ENCODE measurements around the gene TNFSF8. TPM values are rescaled to one million over a fixed set of nuclear protein-coding genes. Genes with fewer than 3 reads are reported as not detected.

The TNFSF8 gene
- total and polyA plus RNA-seq, 4 experiments from 2014 or later = 43.2 to 108 (median 64.5) TPM

DNA sequence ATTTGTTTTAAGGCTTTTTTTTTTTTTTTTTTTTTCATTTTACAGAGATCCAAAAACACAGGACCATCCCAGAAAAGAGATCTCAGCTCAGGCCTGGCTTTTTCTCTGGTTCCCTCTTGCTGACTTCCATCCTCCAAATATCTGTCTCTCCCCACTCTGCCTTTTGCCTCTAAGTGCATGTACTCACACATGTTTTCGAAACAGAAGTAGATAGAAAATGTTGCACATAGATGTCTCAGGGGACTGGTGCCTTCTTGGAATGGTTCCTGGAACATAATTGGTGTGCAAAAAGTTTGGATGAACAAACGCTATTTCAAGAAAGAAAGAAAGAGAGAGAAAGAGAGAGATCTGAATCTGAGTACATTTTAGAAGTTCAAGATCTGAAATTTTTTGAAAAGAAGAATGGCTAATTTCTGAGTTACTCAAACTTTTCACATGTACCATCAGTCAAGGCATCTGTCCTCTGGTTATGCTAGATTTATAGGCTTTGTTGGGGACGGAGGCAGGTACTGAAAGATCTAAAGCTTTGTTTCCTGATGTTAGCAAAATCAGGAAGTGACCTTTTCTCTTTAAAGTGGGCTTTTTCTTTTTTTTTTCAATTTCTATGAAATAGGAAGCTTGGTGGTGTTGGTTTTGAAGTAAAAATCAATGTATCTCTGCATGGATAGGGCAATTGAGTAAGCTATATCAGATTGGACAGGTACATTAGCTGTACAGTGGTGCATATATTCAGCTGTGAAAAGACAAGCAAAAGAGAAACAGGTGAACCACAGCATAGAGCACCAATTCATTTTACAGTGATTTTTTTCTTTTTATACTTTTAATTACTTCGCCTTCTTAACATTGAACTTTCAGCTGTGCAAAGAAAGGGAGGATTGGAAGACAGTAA is 8.5 kb upstream of the TNFSF8 start:
- intact Hi-C loops (cut with micrococcal nuclease) = loop anchor here (1.0 to 2.0 kb wide), 2 partner anchors 9 to 20 kb away; partner anchors contain the start of gene TNFSF8
- Histone ChIP-seq H3K36me3 (ENCODE audit: insufficient read depth, low read length) (no peaks in the 10 kb centered on the region), H3K4me3 (ENCODE audit: low read length in 2 of 2) (no peak overlapping the region), H3K27me3 (ENCODE audit: insufficient read depth, low read length) (no peaks in the 10 kb centered on the region), H3K27ac (ENCODE audit: low read depth, low read length) (no peak overlapping the region), H3K9me3 (ENCODE audit: control insufficient read depth in 1 of 2, low read length in 2 of 2) (no peaks in the 10 kb centered on the region), H3K4me1 (ENCODE audit: insufficient read depth, low read length) (peaks cover 21% of the 10 kb centered on the region)
- no peaks in the 10 kb centered on the region for H3K27me3 Mint-ChIP-seq
- ChIA-PET CTCF (ENCODE audit: partially characterized antibody) (interaction anchor here (0.7 to 2.2 kb wide), 5 partner anchors 8 to 201 kb away, joined by 3 to 5 read pairs (median 3); partner anchors contain the start of gene TNFSF8), POLR2A (ENCODE audit: partially characterized antibody) (interaction anchor here (0.7 to 6.5 kb wide), 5 partner anchors 10 to 51 kb away, joined by 3 to 45 read pairs (median 3); partner anchors contain the start of gene TNFSF8)
- no peaks in the 10 kb centered on the region for H3K36me3 Mint-ChIP-seq
- peak overlapping the region; percentile 11 to 89 (median 67) for H3K27ac Mint-ChIP-seq
- peak in 1 of 5 donors; percentile 24 for DNase-seq
- peaks cover 19 to 33% (median 27%) of the 10 kb centered on the region in 4 donors for H3K4me1 Mint-ChIP-seq
- H3K9me3 Mint-ChIP-seq = no peaks in the 10 kb centered on the region
- peak overlapping the region in 7 of 8 donors; percentile 19 to 74 (median 56) for H3K4me3 Mint-ChIP-seq

DNA sequence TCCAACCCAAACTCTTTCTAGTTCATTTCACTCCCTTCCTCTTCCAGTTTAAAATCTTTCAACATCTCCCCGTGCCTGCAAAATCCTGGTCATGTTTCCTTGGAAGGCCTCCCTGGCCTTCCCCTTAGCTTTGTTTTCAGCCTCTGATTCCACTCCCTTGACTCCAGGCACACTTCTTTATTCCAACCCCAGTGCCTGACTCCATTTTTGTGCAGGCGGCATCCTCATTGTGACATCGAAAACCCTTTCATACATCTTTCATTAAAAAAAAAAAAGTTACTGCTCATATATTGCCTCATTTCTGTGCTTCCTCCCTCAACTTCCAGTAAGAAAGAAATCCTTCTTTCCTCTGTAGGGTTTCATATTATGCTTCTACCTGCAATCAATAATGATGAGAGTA is 7.1 kb upstream of the TNFSF8 start:
- Mint-ChIP-seq H3K27ac (peak overlapping the region in 2 of 7 donors; percentile 5 to 66), H3K9me3 (no peaks in the 10 kb centered on the region), H3K36me3 (no peaks in the 10 kb centered on the region), H3K4me1 (peaks cover 19 to 38% (median 32%) of the 10 kb centered on the region in 4 donors), H3K27me3 (no peaks in the 10 kb centered on the region), H3K4me3 (no peak overlapping the region)
- DNase-seq = no peak
- no peak overlapping the region for H3K27ac ChIP-seq (ENCODE audit: low read depth, low read length)
- H3K4me3 ChIP-seq (ENCODE audit: low read length in 2 of 2) = no peak overlapping the region
- H3K27me3 ChIP-seq (ENCODE audit: insufficient read depth, low read length) = no peaks in the 10 kb centered on the region
- no peaks in the 10 kb centered on the region for H3K9me3 ChIP-seq (ENCODE audit: control insufficient read depth in 1 of 2, low read length in 2 of 2)
- ChIA-PET CTCF (ENCODE audit: partially characterized antibody) (interaction anchor here (1.0 to 1.7 kb wide), 6 partner anchors 9 to 255 kb away, joined by 3 to 4 read pairs (median 4); partner anchors contain the start of gene TEX48), POLR2A (ENCODE audit: partially characterized antibody) (interaction anchor here (0.9 to 6.5 kb wide), 3 partner anchors 9 to 39 kb away, joined by 3 to 45 read pairs (median 5); partner anchors contain the start of gene TNFSF8)
- intact Hi-C loops (cut with micrococcal nuclease) = no loop called here
- peaks cover 21% of the 10 kb centered on the region for H3K4me1 ChIP-seq (ENCODE audit: insufficient read depth, low read length)
- no peaks in the 10 kb centered on the region for H3K36me3 ChIP-seq (ENCODE audit: insufficient read depth, low read length)

DNA sequence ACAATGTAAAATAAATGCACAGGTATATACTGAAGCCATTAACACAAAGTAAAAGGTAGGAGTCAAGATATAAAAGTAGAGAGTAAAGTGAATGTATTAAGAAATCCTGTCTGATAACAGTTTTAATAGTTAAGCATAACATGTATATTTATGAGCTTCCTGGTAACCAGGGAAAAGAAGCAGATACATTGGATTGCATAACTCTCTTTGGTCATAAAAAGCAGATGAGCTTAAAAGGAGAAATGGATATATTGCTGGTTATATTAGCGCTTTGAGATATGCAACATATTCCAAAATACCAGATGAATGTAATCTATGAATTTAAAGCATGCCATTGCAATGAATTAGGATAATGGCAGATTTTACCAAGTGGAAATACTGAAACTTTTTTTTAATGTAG is 6.2 kb upstream of the TNFSF8 start:
- no peak overlapping the region for H3K4me3 ChIP-seq (ENCODE audit: low read length in 2 of 2)
- H3K27ac ChIP-seq (ENCODE audit: low read depth, low read length) = no peak overlapping the region
- H3K27me3 Mint-ChIP-seq = no peaks in the 10 kb centered on the region
- H3K27me3 ChIP-seq (ENCODE audit: insufficient read depth, low read length) = no peaks in the 10 kb centered on the region
- CTCF ChIA-PET (ENCODE audit: partially characterized antibody) = interaction anchor here (0.9 to 1.7 kb wide), 5 partner anchors 31 to 283 kb away, joined by 3 to 4 read pairs (median 3); partner anchors contain the start of gene TEX48
- intact Hi-C loops (cut with micrococcal nuclease) = no loop called here
- H3K9me3 ChIP-seq (ENCODE audit: control insufficient read depth in 1 of 2, low read length in 2 of 2) = no peaks in the 10 kb centered on the region
- H3K27ac Mint-ChIP-seq = no peak overlapping the region
- no peaks in the 10 kb centered on the region for H3K36me3 ChIP-seq (ENCODE audit: insufficient read depth, low read length)
- peaks cover 27% of the 10 kb centered on the region for H3K4me1 ChIP-seq (ENCODE audit: insufficient read depth, low read length)
- H3K4me1 Mint-ChIP-seq = peaks cover 26 to 46% (median 35%) of the 10 kb centered on the region in 4 donors
- DNase-seq = no peak
- H3K4me3 Mint-ChIP-seq = no peak overlapping the region
- no peaks in the 10 kb centered on the region for H3K36me3 Mint-ChIP-seq
- no peaks in the 10 kb centered on the region for H3K9me3 Mint-ChIP-seq
- POLR2A ChIA-PET (ENCODE audit: partially characterized antibody) = interaction anchor here (0.8 to 6.5 kb wide), 5 partner anchors 8 to 131 kb away, joined by 3 to 45 read pairs (median 4); partner anchors contain the start of genes TNFSF15 and TNFSF8

DNA sequence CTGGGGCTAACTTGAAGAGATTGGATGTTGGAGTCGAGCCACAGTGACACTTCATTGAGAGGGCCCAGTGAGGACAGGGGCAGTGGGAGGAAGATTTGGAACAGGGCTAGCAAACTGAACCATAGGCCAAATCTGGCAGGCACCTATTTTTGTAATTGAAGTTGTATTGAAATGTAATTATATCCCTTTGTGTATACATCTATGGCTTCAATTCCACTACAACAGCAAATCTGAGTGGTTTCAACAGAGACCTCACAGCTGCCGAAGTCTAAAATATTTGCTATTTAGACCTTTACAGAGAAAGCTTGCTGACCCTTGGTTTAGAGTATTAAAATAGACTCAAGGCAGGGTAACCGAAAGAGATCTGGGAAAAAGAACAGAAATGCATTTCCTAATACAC is 4.7 kb upstream of the TNFSF8 start:
- peaks cover 0 to 4% of the 10 kb centered on the region in 2 donors for H3K36me3 Mint-ChIP-seq
- peaks cover 35 to 55% (median 43%) of the 10 kb centered on the region in 4 donors for H3K4me1 Mint-ChIP-seq
- no peaks in the 10 kb centered on the region for H3K27me3 ChIP-seq (ENCODE audit: insufficient read depth, low read length)
- H3K27ac Mint-ChIP-seq = peak overlapping the region in 3 of 7 donors; percentile 10 to 32 (median 19)
- CTCF ChIA-PET (ENCODE audit: partially characterized antibody) = interaction anchor here (1.4 kb wide), 1 partner anchor 254 kb away, joined by 5 read pairs; no protein-coding TSS in a partner anchor
- H3K27ac ChIP-seq (ENCODE audit: low read depth, low read length) = no peak overlapping the region
- no peak for DNase-seq
- H3K36me3 ChIP-seq (ENCODE audit: insufficient read depth, low read length) = no peaks in the 10 kb centered on the region
- H3K4me3 ChIP-seq (ENCODE audit: low read length in 2 of 2) = no peak overlapping the region
- no peaks in the 10 kb centered on the region for H3K27me3 Mint-ChIP-seq
- no peaks in the 10 kb centered on the region for H3K9me3 ChIP-seq (ENCODE audit: control insufficient read depth in 1 of 2, low read length in 2 of 2)
- H3K9me3 Mint-ChIP-seq = no peaks in the 10 kb centered on the region
- no peak overlapping the region for H3K4me3 Mint-ChIP-seq
- POLR2A ChIA-PET (ENCODE audit: partially characterized antibody) = no interaction called here
- intact Hi-C loops (cut with micrococcal nuclease) = no loop called here
- H3K4me1 ChIP-seq (ENCODE audit: insufficient read depth, low read length) = peaks cover 37% of the 10 kb centered on the region

DNA sequence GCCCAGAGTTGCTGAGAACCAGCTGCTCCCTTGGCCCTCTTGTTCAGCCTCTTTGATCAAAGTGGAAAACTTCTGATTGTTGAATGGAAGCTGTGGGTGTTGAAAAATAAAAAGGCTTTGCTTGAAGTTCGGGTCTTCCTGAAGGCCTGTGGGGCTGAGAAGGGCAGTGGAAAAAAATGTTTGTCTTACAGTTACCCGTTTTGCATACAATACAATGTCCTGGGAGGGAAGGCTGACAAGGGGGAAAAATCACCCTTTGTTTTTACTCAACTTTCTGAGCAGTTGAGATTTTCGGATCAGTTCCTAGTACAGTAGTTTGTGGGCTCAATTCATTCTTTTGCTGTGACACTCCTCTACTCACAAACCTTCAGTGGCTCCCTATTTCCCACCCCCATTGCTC is 2.1 kb upstream of the TNFSF8 start:
- H3K4me1 ChIP-seq (ENCODE audit: insufficient read depth, low read length) = peaks cover 20% of the 10 kb centered on the region
- H3K27ac ChIP-seq (ENCODE audit: low read depth, low read length) = no peak overlapping the region
- H3K27me3 ChIP-seq (ENCODE audit: insufficient read depth, low read length) = no peaks in the 10 kb centered on the region
- no peak for DNase-seq
- peak overlapping the region in 4 of 8 donors; percentile 11 to 46 (median 34) for H3K4me3 Mint-ChIP-seq
- H3K36me3 ChIP-seq (ENCODE audit: insufficient read depth, low read length) = no peaks in the 10 kb centered on the region
- H3K27ac Mint-ChIP-seq = peak overlapping the region; percentile 14 to 99 (median 82)
- intact Hi-C loops (cut with micrococcal nuclease) = loop anchor here (5.0 kb wide), 1 partner anchor 80 kb away; no protein-coding TSS in a partner anchor
- H3K36me3 Mint-ChIP-seq = peaks cover 1 to 24% of the 10 kb centered on the region in 2 donors
- H3K4me1 Mint-ChIP-seq = peaks cover 21 to 49% (median 31%) of the 10 kb centered on the region in 4 donors
- ChIA-PET POLR2A (ENCODE audit: partially characterized antibody) (interaction anchor here (5.7 to 6.7 kb wide), 2 partner anchors 15 to 58 kb away, joined by 39 to 150 read pairs; no protein-coding TSS in a partner anchor), CTCF (ENCODE audit: partially characterized antibody) (interaction anchor here (6.7 kb wide), 1 partner anchor 25 kb away, joined by 90 read pairs; no protein-coding TSS in a partner anchor)
- no peak overlapping the region for H3K4me3 ChIP-seq (ENCODE audit: low read length in 2 of 2)
- H3K27me3 Mint-ChIP-seq = no peaks in the 10 kb centered on the region
- H3K9me3 ChIP-seq (ENCODE audit: control insufficient read depth in 1 of 2, low read length in 2 of 2) = no peaks in the 10 kb centered on the region
- no peaks in the 10 kb centered on the region for H3K9me3 Mint-ChIP-seq

DNA sequence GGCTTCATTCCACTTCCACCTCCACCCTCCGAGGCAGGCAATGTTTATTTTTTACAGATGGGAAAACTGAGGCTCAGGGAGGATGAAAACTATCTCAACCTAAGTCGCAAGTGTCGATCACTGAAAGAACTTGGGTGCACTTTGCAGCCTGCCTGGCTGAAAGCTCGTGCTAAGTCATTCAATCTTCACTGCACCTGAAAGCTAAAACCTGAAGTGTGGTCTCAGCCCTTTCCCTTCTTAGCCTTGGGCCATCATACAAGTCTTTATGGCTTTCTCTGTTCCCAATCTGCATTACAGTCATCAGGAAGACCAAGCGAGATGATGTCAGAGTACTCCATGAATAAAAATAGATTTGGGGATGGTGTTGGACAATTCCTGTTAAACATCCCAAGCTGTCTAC is 1.0 kb upstream of the TNFSF8 start:
- intact Hi-C loops (cut with micrococcal nuclease) = loop anchor here (5.0 kb wide), 1 partner anchor 81 kb away; no protein-coding TSS in a partner anchor
- H3K27me3 ChIP-seq (ENCODE audit: insufficient read depth, low read length) = no peaks in the 10 kb centered on the region
- Mint-ChIP-seq H3K27me3 (no peaks in the 10 kb centered on the region), H3K9me3 (no peaks in the 10 kb centered on the region), H3K27ac (peak overlapping the region; percentile 95 to 99 (median 98)), H3K4me1 (peaks cover 26 to 57% (median 35%) of the 10 kb centered on the region in 4 donors), H3K36me3 (peaks cover 5 to 28% of the 10 kb centered on the region in 2 donors), H3K4me3 (peak overlapping the region; percentile 95 to 100 (median 98))
- H3K36me3 ChIP-seq (ENCODE audit: insufficient read depth, low read length) = no peaks in the 10 kb centered on the region
- H3K4me3 ChIP-seq (ENCODE audit: low read length in 2 of 2) = peak overlapping the region in 1 of 2 donors; percentile 97
- H3K9me3 ChIP-seq (ENCODE audit: control insufficient read depth in 1 of 2, low read length in 2 of 2) = no peaks in the 10 kb centered on the region
- ChIA-PET CTCF (ENCODE audit: partially characterized antibody) (interaction anchor here (0.8 to 6.7 kb wide), 3 partner anchors 24 to 250 kb away, joined by 3 to 90 read pairs (median 3); no protein-coding TSS in a partner anchor), POLR2A (ENCODE audit: partially characterized antibody) (interaction anchor here (0.5 to 6.7 kb wide), 10 partner anchors 14 to 230 kb away, joined by 3 to 150 read pairs (median 5); no protein-coding TSS in a partner anchor)
- peak overlapping the region; percentile 68 for H3K27ac ChIP-seq (ENCODE audit: low read depth, low read length)
- DNase-seq = no peak
- peaks cover 26% of the 10 kb centered on the region for H3K4me1 ChIP-seq (ENCODE audit: insufficient read depth, low read length)

Measured in CD4-positive, alpha-beta memory T cell (primary cell).